ENCODE data around the gene CAPRIN1. TPM values are rescaled to one million over a fixed set of nuclear protein-coding genes. Genes with fewer than 3 reads are reported as not detected.

The CAPRIN1 gene
- total and polyA plus RNA-seq, 2 experiments from 2014 or later: 127 to 176 TPM

DNA sequence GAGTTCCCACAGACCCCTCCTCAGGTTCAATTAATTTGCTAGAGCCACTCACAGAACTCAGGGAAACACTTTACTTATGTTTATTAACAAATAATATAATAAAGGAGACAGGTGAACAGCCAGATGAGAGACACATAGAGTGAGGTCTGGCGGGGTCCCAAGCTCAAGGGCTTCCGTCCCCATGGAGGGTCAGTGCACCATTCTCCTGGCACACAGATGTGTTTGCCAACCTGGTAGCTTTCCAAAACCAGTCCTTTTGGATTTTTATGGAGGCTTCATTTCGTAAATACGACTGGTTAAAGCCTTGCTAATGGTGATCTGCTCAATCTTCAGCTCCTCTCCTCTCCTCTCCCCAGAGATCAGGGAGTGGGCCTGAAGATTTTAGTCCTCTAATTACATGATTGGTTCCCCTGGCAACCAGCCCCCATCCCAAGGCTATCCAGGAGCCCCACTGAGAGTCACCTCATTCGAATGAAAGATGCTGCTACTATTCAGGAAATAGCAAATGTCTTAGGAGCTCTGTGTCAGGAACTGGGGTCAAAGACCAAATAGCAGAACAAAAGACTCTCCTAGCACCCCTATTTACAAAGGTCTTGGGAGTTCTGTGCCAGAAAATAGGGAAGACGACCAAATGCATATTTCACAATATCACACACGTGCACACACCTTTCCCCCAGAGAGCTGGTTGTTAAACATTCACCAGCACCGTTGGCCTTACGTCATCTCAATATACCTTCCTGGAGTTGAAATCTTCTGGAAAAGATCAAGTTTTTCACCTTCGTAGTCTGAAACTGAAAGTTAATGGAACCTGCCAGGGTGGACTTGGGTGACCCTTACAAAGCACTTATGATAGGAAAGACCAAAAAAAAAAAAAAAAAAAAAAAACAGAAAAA, 23.8 kb upstream of the CAPRIN1 start:
- H3K9ac ChIP-seq: no peak overlapping the region
- in situ Hi-C loops (cut with MboI): no loop called here
- H3K27me3 ChIP-seq (replicated peaks; ENCODE audit: insufficient read depth): no peaks in the 10 kb centered on the region
- WGBS, 2 experiments (ENCODE audit: low coverage in 1 of 2, low lambda C conversion rate in 2 of 2, missing lambda C conversion rate in 2 of 2): 61% methylated on average over 10 of the region's 10 CpGs
- H3K79me2 ChIP-seq (ENCODE audit: insufficient read depth): no peaks in the 10 kb centered on the region
- no peaks in the 10 kb centered on the region for H3K36me3 ChIP-seq (ENCODE audit: low read depth)
- H3K9me3 ChIP-seq (ENCODE audit: low read depth): no peaks in the 10 kb centered on the region
- no peak overlapping the region for H3K4me2 ChIP-seq (ENCODE audit: unreplicated experiment)
- no peak overlapping the region for H2AFZ ChIP-seq
- DNase-seq: no peak
- H3K4me1 ChIP-seq (ENCODE audit: insufficient read depth): 0 out of 2 replicates have a peak, but pooled peaks cover 11% of the 10 kb centered on the region
- H3K9me2 ChIP-seq (ENCODE audit: insufficient read depth): no peaks in the 10 kb centered on the region
- H4K20me1 ChIP-seq (ENCODE audit: insufficient read depth): no peaks in the 10 kb centered on the region
- H3F3A ChIP-seq (ENCODE audit: insufficient read depth): peaks cover 5% of the 10 kb centered on the region; the same call in 1 of the 2 replicates
- no peak overlapping the region for H3K4me3 ChIP-seq
- TF ChIP-seq EZH2phosphoT487 (IDR thresholded peaks at IDR 0.05; ENCODE audit: insufficient read depth, low read depth) (no peak), EZH2 (IDR thresholded peaks at IDR 0.05; ENCODE audit: insufficient read depth, poor library complexity, severe bottlenecking) (no peak)
- peak overlapping the region; percentile 49 for H3K27ac ChIP-seq

DNA sequence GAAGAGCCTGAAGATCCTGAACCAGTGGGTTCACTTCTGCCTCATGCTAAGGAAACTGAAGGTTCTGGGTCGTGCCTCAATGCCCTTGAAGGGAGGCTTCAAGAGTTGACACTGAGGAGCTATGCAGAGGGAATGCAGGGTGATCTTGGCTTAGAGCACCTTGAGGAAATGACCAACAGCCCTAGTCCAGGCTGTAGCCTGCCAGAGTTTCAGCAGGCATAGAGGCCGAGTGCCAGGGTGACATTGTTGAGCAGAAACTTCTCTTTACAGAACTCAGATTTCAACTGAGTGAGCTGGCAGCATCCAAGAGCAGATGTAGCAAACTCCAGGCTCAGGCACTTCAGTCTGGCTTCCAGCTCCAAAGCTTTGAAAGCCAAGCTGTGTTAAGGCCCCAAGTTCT, 23.1 kb upstream of the CAPRIN1 start:
- 2 to 4% methylated on average over 2 of the region's 2 CpGs for WGBS, 2 experiments (ENCODE audit: low coverage in 1 of 2, low lambda C conversion rate in 2 of 2, missing lambda C conversion rate in 2 of 2)
- in situ Hi-C loops (cut with MboI): no loop called here

GRCh38 chr11:34029176-34029575, 22.4 kb upstream of the CAPRIN1 start:
- Histone ChIP-seq H3K9ac (no peak overlapping the region), H3K9me2 (ENCODE audit: insufficient read depth) (no peaks in the 10 kb centered on the region), H3K4me1 (ENCODE audit: insufficient read depth) (0 out of 2 replicates have a peak, but pooled peaks cover 11% of the 10 kb centered on the region), H3K79me2 (ENCODE audit: insufficient read depth) (no peaks in the 10 kb centered on the region), H3K9me3 (ENCODE audit: low read depth) (no peaks in the 10 kb centered on the region), H3K36me3 (ENCODE audit: low read depth) (no peaks in the 10 kb centered on the region), H3K27ac (peak overlapping the region; percentile 49), H3K27me3 (replicated peaks; ENCODE audit: insufficient read depth) (no peaks in the 10 kb centered on the region), H4K20me1 (ENCODE audit: insufficient read depth) (no peaks in the 10 kb centered on the region), H2AFZ (0 out of 2 replicates have a peak overlapping the region, but pooled peaks have one; percentile 6), H3F3A (ENCODE audit: insufficient read depth) (peaks cover 5% of the 10 kb centered on the region; the same call in 1 of the 2 replicates), H3K4me2 (ENCODE audit: unreplicated experiment) (peak overlapping the region; percentile 6), H3K4me3 (no peak overlapping the region)
- no peak for TF ChIP-seq EZH2 (IDR thresholded peaks at IDR 0.05; ENCODE audit: insufficient read depth, poor library complexity, severe bottlenecking)
- no peak for TF ChIP-seq EZH2phosphoT487 (IDR thresholded peaks at IDR 0.05; ENCODE audit: insufficient read depth, low read depth)
- 51 to 54% methylated on average over 4 of the region's 4 CpGs for WGBS, 2 experiments (ENCODE audit: low coverage in 1 of 2, low lambda C conversion rate in 2 of 2, missing lambda C conversion rate in 2 of 2)
- in situ Hi-C loops (cut with MboI): no loop called here
- peak; percentile 67 for DNase-seq

More for the DNA sequence above, 23.1 kb upstream of the CAPRIN1 start:
- Histone ChIP-seq H3K9me2 (ENCODE audit: insufficient read depth) (no peaks in the 10 kb centered on the region), H3K36me3 (ENCODE audit: low read depth) (no peaks in the 10 kb centered on the region), H3K9me3 (ENCODE audit: low read depth) (no peaks in the 10 kb centered on the region), H3K4me3 (no peak overlapping the region), H3K79me2 (ENCODE audit: insufficient read depth) (no peaks in the 10 kb centered on the region), H3K9ac (peak overlapping the region; percentile 5; the same call in 1 of the 2 replicates), H3K27ac (peak overlapping the region; percentile 49), H4K20me1 (ENCODE audit: insufficient read depth) (no peaks in the 10 kb centered on the region), H3F3A (ENCODE audit: insufficient read depth) (peaks cover 5% of the 10 kb centered on the region; the same call in 1 of the 2 replicates), H3K4me1 (ENCODE audit: insufficient read depth) (0 out of 2 replicates have a peak, but pooled peaks cover 11% of the 10 kb centered on the region), H3K27me3 (replicated peaks; ENCODE audit: insufficient read depth) (no peaks in the 10 kb centered on the region), H3K4me2 (ENCODE audit: unreplicated experiment) (no peak overlapping the region), H2AFZ (0 out of 2 replicates have a peak overlapping the region, but pooled peaks have one; percentile 6)
- DNase-seq: peak; percentile 85
- TF ChIP-seq EZH2phosphoT487 (IDR thresholded peaks at IDR 0.05; ENCODE audit: insufficient read depth, low read depth) (no peak), EZH2 (IDR thresholded peaks at IDR 0.05; ENCODE audit: insufficient read depth, poor library complexity, severe bottlenecking) (no peak)

- no peak overlapping the region for H2AFZ ChIP-seq
- H3K4me2 ChIP-seq (ENCODE audit: unreplicated experiment): no peak overlapping the region
- 18 to 28% methylated on average over 1 of the region's 1 CpG for WGBS, 2 experiments (ENCODE audit: low coverage in 1 of 2, low lambda C conversion rate in 2 of 2, missing lambda C conversion rate in 2 of 2)
- no peaks in the 10 kb centered on the region for H4K20me1 ChIP-seq (ENCODE audit: insufficient read depth)
- no peaks in the 10 kb centered on the region for H3K9me2 ChIP-seq (ENCODE audit: insufficient read depth)
- no peaks in the 10 kb centered on the region for H3K9me3 ChIP-seq (ENCODE audit: low read depth)
- H3K4me3 ChIP-seq: no peak overlapping the region
- H3K4me1 ChIP-seq (ENCODE audit: insufficient read depth): 0 out of 2 replicates have a peak, but pooled peaks cover 11% of the 10 kb centered on the region
- no peaks in the 10 kb centered on the region for H3K36me3 ChIP-seq (ENCODE audit: low read depth)
- no peak overlapping the region for H3K9ac ChIP-seq
- no peaks in the 10 kb centered on the region for H3K79me2 ChIP-seq (ENCODE audit: insufficient read depth)
- peaks cover 5% of the 10 kb centered on the region; the same call in 1 of the 2 replicates for H3F3A ChIP-seq (ENCODE audit: insufficient read depth)
- no peak for TF ChIP-seq EZH2phosphoT487 (IDR thresholded peaks at IDR 0.05; ENCODE audit: insufficient read depth, low read depth)
- in situ Hi-C loops (cut with MboI): no loop called here
- no peak for DNase-seq
- no peaks in the 10 kb centered on the region for H3K27me3 ChIP-seq (replicated peaks; ENCODE audit: insufficient read depth)
- H3K27ac ChIP-seq: no peak overlapping the region
Observed at GRCh38 chr11:34030382-34030781, 21.1 kb upstream of the CAPRIN1 start.
